Smooth muscle cell (in vitro differentiated cells): ENCODE results near the gene CKAP4. TPM values are rescaled to one million over a fixed set of nuclear protein-coding genes. Genes with fewer than 3 reads are reported as not detected.

Experiments used
- DNase-seq: peaks from one replicate; lab custom pipeline; 2025; ENCODE audit not compliant: unreplicated experiment; lab: John Stamatoyannopoulos, UW
- H2AFZ ChIP-seq: fragments of 200-600 bp; sonication (generic); 2 replicates; pipeline ENCODE4 v1.6.0; 2016; ENCODE audit warnings: antibody characterized with exemption, low read depth, mild to moderate bottlenecking
- H3F3A ChIP-seq: fragments of 200-600 bp; sonication (generic); 2 replicates; pipeline ENCODE4 v1.6.0; 2017; ENCODE audit warnings: antibody characterized with exemption, low read depth
- H3K27ac ChIP-seq: fragments of 200-600 bp; sonication (generic); 2 replicates; pipeline ENCODE4 v1.5.1; 2016; ENCODE audit warnings: low read depth, mild to moderate bottlenecking
- H3K27me3 ChIP-seq: fragments of 200-600 bp; sonication (generic); 2 replicates; pipeline ENCODE4 v1.6.1; 2016; ENCODE audit warnings: low read depth, mild to moderate bottlenecking
- H3K36me3 ChIP-seq: fragments of 200-600 bp; sonication (generic); 2 replicates; pipeline ENCODE4 v1.5.1; 2016; ENCODE audit warnings: low read depth
- H3K4me1 ChIP-seq: fragments of 200-600 bp; sonication (generic); 2 replicates; pipeline ENCODE4 v1.5.1; 2016; ENCODE audit warnings: low read depth
- H3K4me2 ChIP-seq: fragments of 200-600 bp; sonication (generic); 2 replicates; pipeline ENCODE4 v1.6.0; 2016; ENCODE audit warnings: mild to moderate bottlenecking
- H3K4me3 ChIP-seq: fragments of 200-600 bp; sonication (generic); 2 replicates; pipeline ENCODE4 v1.5.1; 2016; ENCODE audit warnings: mild to moderate bottlenecking
- H3K79me2 ChIP-seq: fragments of 200-600 bp; sonication (generic); 2 replicates; pipeline ENCODE4 v1.6.0; 2016; ENCODE audit warnings: low read depth, mild to moderate bottlenecking
- H3K9ac ChIP-seq: fragments of 200-600 bp; sonication (generic); 2 replicates; pipeline ENCODE4 v1.6.0; 2016; ENCODE audit warnings: low read depth
- H3K9me3 ChIP-seq: fragments of 200-600 bp; sonication (generic); replicated peaks from 2 replicates; pipeline ENCODE4 v1.5.1; 2016; ENCODE audit warnings: low read depth
- H4K20me1 ChIP-seq: fragments of 200-600 bp; sonication (generic); 2 replicates; pipeline ENCODE4 v1.6.0; 2016; ENCODE audit warnings: low read depth
- CTCF ChIP-seq: fragments of 200-600 bp; sonication (generic); IDR thresholded peaks from 2 replicates; pipeline ENCODE4 v1.5.1; 2017; ENCODE audit warnings: borderline replicate concordance, mild to moderate bottlenecking, antibody characterized with exemption; ENCODE audit not compliant: insufficient read depth, poor library complexity, severe bottlenecking
- WGBS: methylation state at CpG from one replicate; pipeline ENCODE4 v1.1.7; 2016; ENCODE audit warnings: low lambda C conversion rate; 5-methylcytosine and 5-hydroxymethylcytosine counted together
- polyA plus RNA-seq: library from polyadenylated mRNA; unstranded; fragments of >200 nt; fragmentation: Nextera tagmentation; extraction: Ambion mirVana; gene quantifications from 2 replicates; pipeline ENCODE4 v1.2.1, GENCODE V29; 2016
- total RNA-seq: library from RNA; depleted of rRNA; stranded (reverse); fragments of >200 nt; gene quantifications from 2 replicates; pipeline ENCODE4 v1.2.3, GENCODE V29; 2014

Gene CKAP4
- total and polyA plus RNA-seq, 2 experiments from 2014 or later, result 241 to 486 TPM

- 96% methylated on average over 6 of the region's 6 CpGs for WGBS
- Histone ChIP-seq H3K4me3 (no peak overlapping the region), H3K9me3 (no peaks in the 10 kb centered on the region), H3K9ac (no peak overlapping the region), H3K4me1 (no peaks in the 10 kb centered on the region), H2AFZ (no peak overlapping the region), H3K36me3 (no peaks in the 10 kb centered on the region), H3K27me3 (no peaks in the 10 kb centered on the region), H3K27ac (no peak overlapping the region), H4K20me1 (no peaks in the 10 kb centered on the region), H3K79me2 (no peaks in the 10 kb centered on the region), H3K4me2 (no peak overlapping the region), H3F3A (no peaks in the 10 kb centered on the region)
- TF ChIP-seq CTCF, result no peak
- DNase-seq, result no peak
Measured at GRCh38 chr12:106273491-106273890, 25.7 kb upstream of the CKAP4 start.

- H2AFZ ChIP-seq, result peak overlapping the region; percentile 33
- TF ChIP-seq CTCF, result no peak
- H3K27me3 ChIP-seq, result no peaks in the 10 kb centered on the region
- H4K20me1 ChIP-seq, result no peaks in the 10 kb centered on the region
- no peak for DNase-seq
- no peaks in the 10 kb centered on the region for H3K79me2 ChIP-seq
- H3K9me3 ChIP-seq, result no peaks in the 10 kb centered on the region
- no peak overlapping the region for H3K4me2 ChIP-seq
- no peak overlapping the region for H3K27ac ChIP-seq
- WGBS, result 89% methylated on average over 5 of the region's 5 CpGs
- no peak overlapping the region for H3K9ac ChIP-seq
- H3K4me3 ChIP-seq, result no peak overlapping the region
- no peaks in the 10 kb centered on the region for H3K36me3 ChIP-seq
- H3F3A ChIP-seq, result no peaks in the 10 kb centered on the region
- no peaks in the 10 kb centered on the region for H3K4me1 ChIP-seq
Measured at GRCh38 chr12:106271575-106272505, 24.0 kb upstream of the CKAP4 start.

GRCh38 chr12:106269150-106269771 is 21.4 kb upstream of the CKAP4 start:
- WGBS, result 90% methylated on average over 7 of the region's 7 CpGs

More at GRCh38 chr12:106269150-106269771, 21.4 kb upstream of the CKAP4 start:
- Histone ChIP-seq H3F3A (no peaks in the 10 kb centered on the region), H3K79me2 (no peaks in the 10 kb centered on the region), H3K4me3 (no peak overlapping the region), H3K27me3 (no peaks in the 10 kb centered on the region), H3K9me3 (no peaks in the 10 kb centered on the region), H2AFZ (no peak overlapping the region), H3K9ac (no peak overlapping the region), H4K20me1 (no peaks in the 10 kb centered on the region), H3K4me2 (no peak overlapping the region), H3K27ac (no peak overlapping the region), H3K36me3 (no peaks in the 10 kb centered on the region), H3K4me1 (no peaks in the 10 kb centered on the region)
- TF ChIP-seq CTCF, result no peak
- DNase-seq, result no peak
